Activated B cell treated with CpG ODN at 0.5 μM for 24 hours (primary cell): ENCODE results near the gene FLNC. TPM values are rescaled to one million over a fixed set of nuclear protein-coding genes. Genes with fewer than 3 reads are reported as not detected.

Experiments
- ATAC-seq: fragments of 200-7000 bp; cut with Tn5 transposase; one replicate; pipeline ENCODE4 v1.10.0; 2021; ENCODE audit warnings: low read depth, mild to moderate bottlenecking, moderate library complexity
- CTCF ChIA-PET: fragments of 350-600 bp; sonication (Branson Sonifier 250); formaldehyde crosslinking; loops from one replicate; lab custom pipeline; 2021; ENCODE audit warnings: antibody characterized with exemption; lab: Charles Lee
- POLR2A ChIA-PET: fragments of 350-600 bp; sonication (Branson Sonifier 250); formaldehyde crosslinking; loops from one replicate; lab custom pipeline; 2021; ENCODE audit warnings: antibody characterized with exemption; lab: Charles Lee
- DNase-seq: peaks from one replicate; pipeline ENCODE4 v3.0.0; 2022
- H3K27ac Mint-ChIP-seq: one replicate; pipeline ENCODE4 v1.8.0; 2020; ENCODE audit warnings: mixed read lengths
- H3K27me3 Mint-ChIP-seq: one replicate; pipeline ENCODE4 v1.8.0; 2021; ENCODE audit warnings: mixed read lengths
- H3K36me3 Mint-ChIP-seq: one replicate; pipeline ENCODE4 v1.8.0; 2021; ENCODE audit warnings: low read depth, mixed read lengths
- H3K4me1 Mint-ChIP-seq: one replicate; pipeline ENCODE4 v1.8.0; 2021; ENCODE audit warnings: mixed read lengths
- H3K4me3 Mint-ChIP-seq: one replicate; pipeline ENCODE4 v1.8.0; 2020; ENCODE audit warnings: mild to moderate bottlenecking, mixed read lengths
- H3K9me3 Mint-ChIP-seq: one replicate; pipeline ENCODE4 v1.8.0; 2020; ENCODE audit warnings: mixed read lengths
- CTCF ChIP-seq: fragments of 200-600 bp; IDR thresholded peaks from one replicate; pipeline ENCODE4 v1.8.0; 2022; ENCODE audit warnings: antibody characterized with exemption, mild to moderate bottlenecking
- intact Hi-C: fragments of 100-400 bp; cut with micrococcal nuclease; formaldehyde crosslinking; loops from one replicate; pipeline ENCODE4 v1.15.1; 2024
- total RNA-seq: library from RNA; stranded (reverse); gene quantifications from 2 replicates; pipeline ENCODE4 v1.2.3, GENCODE V29; 2022

The FLNC gene
- total RNA-seq, 1 donor from 2014 or later: not detected

GRCh38 chr7:128868624-128869137 lies 38.5 kb downstream of the FLNC start:
- ATAC-seq: no peak
- POLR2A ChIA-PET: no interaction called here
- H3K4me3 Mint-ChIP-seq: peak overlapping the region; percentile 62

GRCh38 chr7:128869138-128869943 lies 39.1 kb downstream of the FLNC start:
- H3K4me3 Mint-ChIP-seq: peak overlapping the region; percentile 62

More at GRCh38 chr7:128868624-128869137, 38.5 kb downstream of the FLNC start:
- DNase-seq: no peak
- H3K27me3 Mint-ChIP-seq: peaks cover 8% of the 10 kb centered on the region
- H3K9me3 Mint-ChIP-seq: no peaks in the 10 kb centered on the region
- H3K4me1 Mint-ChIP-seq: peaks cover 27% of the 10 kb centered on the region
- peaks cover 27% of the 10 kb centered on the region for H3K36me3 Mint-ChIP-seq
- CTCF ChIA-PET: interaction anchor here (1.0 kb wide), 1 partner anchor 15 kb away, joined by 3 read pairs; no protein-coding TSS in a partner anchor
- intact Hi-C loops: loop anchor here (10.0 kb wide), 2 partner anchors 394 to 464 kb away; partner anchors contain the start of genes IMPDH1 and METTL2B
- no peak overlapping the region for H3K27ac Mint-ChIP-seq
- TF ChIP-seq CTCF: no peak

GRCh38 chr7:128869944-128870285 lies 39.7 kb downstream of the FLNC start:
- peaks cover 20% of the 10 kb centered on the region for H3K4me1 Mint-ChIP-seq
- H3K36me3 Mint-ChIP-seq: peaks cover 23% of the 10 kb centered on the region
- no peak for TF ChIP-seq CTCF
- no peak overlapping the region for H3K27ac Mint-ChIP-seq
- ATAC-seq (peak; percentile 7), DNase-seq (no peak)
- ChIA-PET CTCF (interaction anchor here (1.0 kb wide), 1 partner anchor 13 kb away, joined by 4 read pairs; no protein-coding TSS in a partner anchor), POLR2A (no interaction called here)
- peaks cover 8% of the 10 kb centered on the region for H3K27me3 Mint-ChIP-seq
- intact Hi-C loops: loop anchor here (10.0 kb wide), 2 partner anchors 395 to 465 kb away; partner anchors contain the start of genes IMPDH1 and METTL2B
- no peaks in the 10 kb centered on the region for H3K9me3 Mint-ChIP-seq
- H3K4me3 Mint-ChIP-seq: peak overlapping the region; percentile 64

More at GRCh38 chr7:128869138-128869943, 39.1 kb downstream of the FLNC start:
- Mint-ChIP-seq H3K27ac (no peak overlapping the region), H3K27me3 (peaks cover 8% of the 10 kb centered on the region), H3K9me3 (no peaks in the 10 kb centered on the region), H3K4me1 (peaks cover 24% of the 10 kb centered on the region), H3K36me3 (peaks cover 27% of the 10 kb centered on the region)
- peak; percentile 46 for DNase-seq
- CTCF ChIA-PET: interaction anchor here (1.0 kb wide), 1 partner anchor 14 kb away, joined by 4 read pairs; no protein-coding TSS in a partner anchor
- peak; percentile 83 for ATAC-seq
- no peak for TF ChIP-seq CTCF
- POLR2A ChIA-PET: no interaction called here
- intact Hi-C loops: loop anchor here (10.0 kb wide), 2 partner anchors 395 to 465 kb away; partner anchors contain the start of genes IMPDH1 and METTL2B

- no peak overlapping the region for H3K27ac Mint-ChIP-seq
- peak overlapping the region; percentile 15 for H3K4me3 Mint-ChIP-seq
- TF ChIP-seq CTCF: no peak
- peaks cover 12% of the 10 kb centered on the region for H3K36me3 Mint-ChIP-seq
- CTCF ChIA-PET: interaction anchor here (1.7 kb wide), 1 partner anchor 13 kb away, joined by 3 read pairs; no protein-coding TSS in a partner anchor
- no peaks in the 10 kb centered on the region for H3K9me3 Mint-ChIP-seq
- ATAC-seq (no peak), DNase-seq (no peak)
- intact Hi-C loops: no loop called here
- H3K27me3 Mint-ChIP-seq: peaks cover 8% of the 10 kb centered on the region
- H3K4me1 Mint-ChIP-seq: peaks cover 13% of the 10 kb centered on the region
- POLR2A ChIA-PET: no interaction called here
These were observed 40.8 kb downstream of the FLNC start for GRCh38 chr7:128871050-128871449.

- ChIA-PET POLR2A (no interaction called here), CTCF (no interaction called here)
- intact Hi-C loops: no loop called here
- Mint-ChIP-seq H3K27ac (no peak overlapping the region), H3K9me3 (no peaks in the 10 kb centered on the region), H3K27me3 (peaks cover 8% of the 10 kb centered on the region), H3K4me1 (peaks cover 13% of the 10 kb centered on the region), H3K36me3 (no peaks in the 10 kb centered on the region), H3K4me3 (no peak overlapping the region)
- no peak for ATAC-seq
- no peak for TF ChIP-seq CTCF
- DNase-seq: no peak
These were observed 42.2 kb downstream of the FLNC start for GRCh38 chr7:128872394-128872824.
